GM18858 (cell line): ENCODE measurements around the gene RAB40B.
"Not testable (repeated sequence)": the region's sequence is repeated elsewhere in the genome, so short reads cannot be mapped to it uniquely, and the experiment has no call there.

Source experiments
- ATAC-seq: cut with Tn5 transposase; IDR thresholded peaks from one replicate; pipeline ENCODE4 v1.9.1; 2021; ENCODE audit not compliant: unreplicated experiment

RAB40B gene, protein sequence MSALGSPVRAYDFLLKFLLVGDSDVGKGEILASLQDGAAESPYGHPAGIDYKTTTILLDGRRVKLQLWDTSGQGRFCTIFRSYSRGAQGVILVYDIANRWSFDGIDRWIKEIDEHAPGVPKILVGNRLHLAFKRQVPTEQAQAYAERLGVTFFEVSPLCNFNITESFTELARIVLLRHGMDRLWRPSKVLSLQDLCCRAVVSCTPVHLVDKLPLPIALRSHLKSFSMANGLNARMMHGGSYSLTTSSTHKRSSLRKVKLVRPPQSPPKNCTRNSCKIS

DNA sequence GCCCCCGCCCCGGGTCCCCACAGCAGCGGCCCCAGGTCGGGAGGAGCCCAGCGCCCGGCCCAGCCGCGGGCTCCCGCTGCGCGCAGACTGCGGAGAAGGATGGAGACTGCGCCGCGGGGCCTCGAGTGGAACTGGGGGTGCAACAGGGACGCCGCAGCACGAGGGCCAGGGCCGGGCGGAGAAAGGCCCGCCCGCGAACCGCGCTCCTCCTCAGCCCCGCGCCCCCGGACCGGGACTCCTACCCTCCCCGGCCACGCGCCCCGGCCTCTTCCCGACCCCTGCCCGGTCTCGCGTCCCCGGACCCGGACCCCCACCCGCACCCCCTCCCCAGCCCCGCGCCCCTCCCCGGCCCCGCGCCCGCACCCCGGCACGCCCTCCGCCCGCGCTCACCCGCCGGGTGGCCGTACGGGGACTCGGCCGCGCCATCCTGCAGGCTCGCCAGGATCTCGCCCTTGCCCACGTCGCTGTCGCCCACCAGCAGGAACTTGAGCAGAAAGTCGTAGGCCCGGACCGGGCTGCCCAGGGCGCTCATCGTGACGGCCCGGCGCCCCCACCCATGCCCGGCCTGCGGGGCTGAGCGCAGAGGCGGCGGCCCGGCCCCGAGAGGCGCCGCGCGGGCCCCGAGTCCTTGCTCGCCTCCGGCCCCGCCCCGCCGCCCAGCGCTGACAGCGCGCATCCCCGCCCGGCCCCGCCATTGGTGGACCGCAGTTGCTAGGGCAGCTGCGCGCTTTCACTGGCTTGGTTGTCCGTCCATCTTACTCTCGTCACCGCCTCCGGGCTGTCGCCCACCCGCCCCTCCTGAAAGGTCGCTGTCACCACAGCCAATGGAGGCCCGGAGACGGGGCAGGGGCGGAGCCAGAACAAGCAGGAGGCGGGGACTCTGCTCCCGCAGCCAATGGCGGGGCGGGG lies at the start of gene RAB40B:
RAB40B (minus strand) TSS at position 634 of the 909 bp plus-strand sequence; CDS start at position 532, 102 bp downstream.
- ATAC-seq: peak; percentile 93

GRCh38 chr17:82745524-82745923 lies 47.0 kb upstream of the RAB40B start:
- ATAC-seq: no peak

DNA sequence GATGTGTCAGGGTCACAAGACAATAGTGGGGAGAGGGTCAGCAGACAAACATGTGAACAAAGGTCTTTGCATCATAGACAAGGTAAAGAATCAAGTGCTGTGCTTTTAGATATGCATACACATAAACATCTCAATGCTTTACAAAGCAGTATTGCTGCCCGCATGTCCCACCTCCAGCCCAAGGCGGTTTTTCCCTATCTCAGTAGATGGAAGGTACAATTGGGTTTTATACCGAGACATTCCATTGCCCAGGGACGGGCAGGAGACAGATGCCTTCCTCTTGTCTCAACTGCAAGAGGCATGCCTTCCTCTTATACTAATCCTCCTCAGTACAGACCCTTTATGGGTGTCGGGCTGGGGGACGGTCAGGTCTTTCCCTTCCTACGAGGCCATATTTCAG lies 46.2 kb upstream of the RAB40B start:
- ATAC-seq: not testable (repeated sequence)

- ATAC-seq: no peak
Observed at GRCh38 chr17:82743344-82744219, 45.1 kb upstream of the RAB40B start.

DNA sequence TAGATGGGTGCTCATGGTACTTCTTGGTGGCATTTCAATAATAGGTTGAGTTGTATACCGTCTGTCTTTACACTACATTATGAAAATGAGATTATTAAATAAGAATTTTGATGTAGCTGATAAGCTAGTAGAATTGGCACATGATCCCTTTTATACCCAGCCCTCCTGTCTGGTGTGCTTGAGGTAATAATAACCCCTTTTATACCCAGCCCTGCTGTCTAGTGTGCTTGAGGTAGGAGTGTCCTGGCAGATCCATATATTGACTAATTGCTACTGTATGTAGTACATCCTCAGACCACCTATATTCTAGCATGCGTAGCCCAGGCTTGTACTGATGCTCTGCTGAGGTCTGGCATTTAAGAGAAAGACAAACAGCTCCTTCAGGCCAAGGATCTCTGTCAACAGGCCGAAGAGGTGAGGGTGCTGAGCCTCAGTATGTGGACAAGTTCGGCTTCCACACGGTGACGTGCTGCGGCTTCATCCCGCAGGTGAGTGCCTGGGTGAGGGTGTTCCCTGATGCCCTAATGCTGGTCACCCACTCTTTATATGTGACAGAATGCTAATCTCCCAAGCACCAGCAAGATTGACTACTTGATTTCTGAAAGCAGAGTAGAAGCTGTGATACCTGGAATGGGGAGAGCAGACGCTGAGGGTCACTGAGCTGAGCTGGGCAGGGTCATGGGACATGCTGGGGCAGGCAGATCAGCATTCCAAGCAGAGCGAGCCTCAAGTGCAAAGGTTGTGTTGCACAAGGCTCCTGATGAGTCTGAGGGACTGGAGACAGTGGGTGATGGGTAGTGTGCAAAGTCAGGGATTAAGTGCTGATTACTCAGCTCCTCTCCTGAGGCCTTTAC lies 42.6 kb upstream of the RAB40B start:
- no peak for ATAC-seq

DNA sequence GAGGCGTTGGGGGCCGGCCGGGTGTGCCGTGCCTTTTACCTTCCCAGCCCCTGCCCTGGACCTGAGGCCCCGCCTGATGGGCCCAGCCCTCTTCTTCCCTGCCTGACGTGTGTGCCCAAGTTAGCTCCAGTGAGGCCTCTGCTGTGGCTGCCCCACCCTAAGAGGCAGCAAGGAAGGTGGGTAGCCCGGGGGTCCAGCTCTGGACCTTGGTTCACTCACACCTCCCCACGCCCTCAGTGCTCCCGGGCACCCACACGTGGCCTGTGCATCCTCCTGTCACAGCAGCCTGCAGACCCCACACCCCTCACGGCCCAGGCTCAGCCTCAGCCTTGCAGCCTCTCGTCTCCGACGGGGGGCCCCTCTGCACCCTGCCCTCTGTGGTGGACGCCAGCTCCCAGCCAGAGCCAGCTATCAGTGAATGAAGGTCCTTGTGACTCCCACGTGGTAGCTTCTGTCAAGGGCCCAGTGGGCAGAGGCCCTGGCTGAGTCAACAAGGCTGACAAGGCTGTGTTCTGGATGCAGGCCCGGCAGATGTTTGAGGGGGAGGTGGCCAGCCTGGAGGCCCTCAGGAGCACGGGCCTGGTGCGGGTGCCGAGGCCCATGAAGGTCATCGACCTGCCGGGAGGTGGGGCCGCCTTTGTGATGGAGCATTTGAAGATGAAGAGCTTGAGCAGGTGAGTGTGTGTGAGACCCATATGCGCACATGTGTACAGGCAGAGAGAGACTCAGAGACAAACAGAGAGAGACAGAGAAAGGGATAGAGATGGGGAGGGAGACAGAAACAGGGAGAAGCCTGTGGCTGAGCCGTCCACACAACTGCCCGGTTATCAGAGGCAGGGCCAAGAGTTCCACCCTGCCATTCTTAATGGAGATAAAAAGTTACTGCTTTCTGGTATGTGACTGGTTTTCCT lies 39.7 kb upstream of the RAB40B start:
- ATAC-seq: no peak

DNA sequence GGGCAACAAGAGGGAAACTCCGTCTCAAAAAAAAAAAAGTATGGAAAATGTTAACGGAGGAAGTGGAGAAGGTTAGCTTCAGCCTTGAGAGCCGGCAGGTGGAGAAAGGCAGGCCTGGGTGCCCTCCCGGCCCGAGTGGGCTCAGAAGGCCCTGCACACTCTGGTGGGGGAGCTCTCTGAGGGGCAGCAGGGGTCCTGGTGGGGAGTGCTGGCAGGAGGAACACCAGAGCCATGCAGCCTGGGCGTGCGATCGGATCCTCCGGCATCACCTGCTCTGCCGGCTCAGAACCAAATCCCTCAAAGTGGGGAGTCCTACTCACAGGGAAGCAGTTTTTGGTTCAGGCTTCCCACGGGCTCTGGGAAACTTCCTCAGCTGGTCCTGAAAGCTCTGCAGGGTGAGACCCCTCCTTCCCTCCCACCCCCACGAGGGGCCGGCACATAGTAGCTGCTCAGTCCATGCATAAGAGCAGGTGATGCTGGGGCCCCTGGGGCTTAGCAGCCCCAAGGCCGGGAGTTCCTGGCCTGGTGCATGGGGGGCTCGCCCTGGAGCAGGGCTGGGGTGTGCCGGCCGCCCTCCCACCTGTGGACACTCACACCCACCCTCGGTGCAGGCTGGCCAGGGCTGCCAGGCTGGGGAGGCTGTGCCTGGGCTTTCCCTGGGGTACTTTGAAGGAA lies 38.1 kb upstream of the RAB40B start:
- ATAC-seq: no peak

- ATAC-seq: no peak
Observed at GRCh38 chr17:82734987-82735866, 36.7 kb upstream of the RAB40B start, which contains the start of gene FN3K. Gene FN3K (plus strand): TSS chr17:82735615. CDS start chr17:82735637, 22 bp downstream.

DNA sequence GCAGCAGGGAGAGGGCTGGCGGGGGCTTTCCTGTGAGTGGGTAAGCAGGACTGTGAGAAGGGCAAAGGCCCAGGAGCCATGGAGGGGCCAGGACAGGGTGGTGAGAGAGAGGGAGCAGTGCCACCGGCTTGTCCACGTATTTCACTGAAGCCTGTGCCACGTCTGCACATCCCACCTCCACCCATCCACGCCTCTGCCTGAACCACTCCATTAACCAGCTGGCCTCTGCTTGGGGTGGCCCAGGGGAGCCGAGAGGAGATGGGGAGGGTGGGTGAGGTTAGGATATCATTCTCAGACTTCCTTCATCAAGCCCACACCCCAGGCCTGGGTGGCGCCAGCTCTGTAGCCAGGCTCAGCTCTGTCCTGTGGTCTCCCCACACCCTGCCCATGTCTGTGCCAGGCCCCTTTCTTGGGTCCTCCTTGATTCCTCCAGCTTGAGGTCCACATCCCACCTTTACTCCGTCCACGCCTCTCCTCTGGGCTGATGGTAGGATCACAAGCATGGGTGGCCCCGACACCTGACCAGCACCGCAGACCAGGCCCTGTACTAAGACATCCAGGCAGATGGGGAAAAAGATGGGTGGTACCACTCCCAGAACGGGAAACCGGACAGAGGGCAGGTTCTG lies 33.7 kb upstream of the RAB40B start:
- ATAC-seq: no peak

DNA sequence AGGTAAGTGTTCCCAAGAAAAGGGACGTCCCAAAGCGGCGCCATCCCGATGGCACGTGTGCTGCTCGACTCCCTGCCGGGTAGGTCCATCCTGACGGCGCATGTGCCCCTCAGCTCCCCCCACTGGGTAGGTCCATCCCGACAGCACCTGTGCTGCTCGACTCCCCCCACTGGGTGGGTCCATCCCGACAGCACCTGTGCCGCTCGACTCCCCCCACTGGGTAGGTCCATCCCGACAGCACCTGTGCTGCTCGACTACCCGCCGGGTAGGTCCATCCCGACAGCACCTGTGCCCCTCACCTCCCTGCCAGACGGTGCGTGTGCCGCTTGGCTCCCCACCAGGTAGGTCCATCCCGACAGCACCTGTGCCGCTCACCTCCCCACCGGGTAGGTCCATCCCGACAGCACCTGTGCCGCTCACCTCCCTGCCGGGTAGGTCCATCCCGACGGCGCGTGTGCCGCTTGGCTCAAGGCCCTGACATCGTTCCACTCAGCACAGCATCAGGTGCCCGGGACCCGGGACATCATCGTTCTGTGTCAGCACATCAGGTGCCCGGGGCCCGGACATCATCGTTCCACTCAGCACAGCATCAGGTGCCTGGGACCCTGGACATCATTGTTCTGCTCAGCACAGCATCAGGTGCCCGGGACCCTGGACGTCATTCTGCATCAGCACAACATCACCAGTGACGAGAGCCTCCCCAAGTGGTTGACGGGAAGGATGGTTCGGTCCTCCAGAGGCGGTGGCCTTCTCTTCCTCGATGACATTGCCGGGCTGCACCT lies 31.2 kb upstream of the RAB40B start:
- ATAC-seq: no peak

GRCh38 chr17:82726427-82726826 lies 27.9 kb upstream of the RAB40B start:
- ATAC-seq: no peak

DNA sequence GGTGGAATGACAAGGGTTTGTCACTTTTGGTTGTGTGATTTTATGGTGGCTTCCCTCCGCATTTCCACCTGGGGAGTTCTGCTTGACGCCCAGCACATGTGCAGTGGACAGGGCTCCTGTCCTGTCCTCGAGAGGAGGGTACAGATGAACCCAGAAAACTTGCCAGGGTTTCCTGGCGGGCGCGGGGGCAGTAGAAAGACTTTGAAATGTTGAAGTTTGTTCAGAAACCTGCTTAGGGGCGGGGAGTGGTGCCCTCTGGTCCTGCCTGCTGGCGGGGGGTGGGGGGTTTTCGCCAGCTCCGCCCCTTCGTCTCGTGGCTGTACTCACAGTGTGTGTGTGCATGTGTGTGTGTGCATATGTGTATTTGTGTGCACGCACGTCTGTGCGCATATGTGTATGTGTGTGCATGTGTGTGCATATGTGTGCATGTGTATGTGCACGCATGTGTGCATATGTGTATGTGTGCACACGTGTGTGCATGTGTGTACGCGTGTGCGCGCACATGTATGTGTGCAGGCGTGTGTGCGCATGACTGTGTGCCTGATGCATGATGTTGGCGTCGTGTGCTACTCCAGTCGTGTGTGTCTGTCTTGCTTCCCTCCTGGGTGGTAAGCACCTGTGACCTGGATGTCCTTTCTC lies 24.8 kb upstream of the RAB40B start:
- no peak for ATAC-seq

- no peak for ATAC-seq
Observed at GRCh38 chr17:82722341-82723013, 24.0 kb upstream of the RAB40B start.

DNA sequence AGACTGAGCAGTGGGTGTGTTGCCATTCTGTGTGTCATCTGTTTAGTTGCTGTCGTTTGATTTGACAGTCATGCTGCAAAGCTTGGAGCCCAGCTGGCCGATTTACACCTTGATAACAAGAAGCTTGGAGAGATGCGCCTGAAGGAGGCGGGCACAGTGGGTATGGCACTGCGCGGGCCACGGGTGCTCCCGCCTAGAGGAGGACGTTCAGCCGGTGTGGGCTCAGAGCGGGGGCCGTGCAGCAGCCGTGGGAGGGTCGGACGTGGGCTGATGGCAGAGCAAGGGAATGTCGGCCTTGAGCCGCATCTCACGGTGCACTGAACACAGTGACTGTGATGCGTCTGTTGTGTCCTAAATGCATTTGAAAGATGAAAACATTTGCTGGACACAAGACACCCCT lies 21.7 kb upstream of the RAB40B start:
- ATAC-seq: no peak

- ATAC-seq: no peak
Observed at GRCh38 chr17:82718986-82719685, 20.6 kb upstream of the RAB40B start.
